Endothelial cell of hepatic sinusoid (primary cell): ENCODE results near the gene SPATA3.

ENCODE experiments used
- in situ Hi-C: cut with HindIII; loops from 2 replicates; pipeline ENCODE4 v1.10.0; 2017; ENCODE audit warnings: low sequenced_read_pairs

SPATA3 gene

GRCh38 chr2:230995821-230996220, at the start of gene SPATA3:
Gene SPATA3 (plus strand): TSS chr2:230996121. CDS start chr2:230996234, 113 bp downstream.
- in situ Hi-C loops, result no loop called here

GRCh38 chr2:230946429-230947234, 49.3 kb upstream of the SPATA3 start:
- in situ Hi-C loops, result no loop called here

DNA sequence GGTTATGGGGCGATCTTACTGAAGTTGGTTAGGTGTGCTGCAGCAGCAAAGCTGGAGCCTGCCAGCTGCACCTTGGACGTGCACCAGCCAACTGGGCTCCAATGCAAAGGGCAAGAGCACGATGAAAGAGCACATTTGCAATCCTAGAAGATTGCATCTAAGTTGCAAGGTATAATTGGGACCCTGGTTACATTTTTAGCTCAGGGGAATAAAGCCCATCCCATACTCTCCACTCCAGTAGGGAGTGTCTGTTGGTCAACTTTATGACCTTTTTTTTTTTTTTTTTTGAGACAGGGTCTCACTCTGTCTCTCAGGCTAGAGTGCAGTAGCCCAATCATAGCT, 48.7 kb upstream of the SPATA3 start:
- in situ Hi-C loops, result no loop called here

- in situ Hi-C loops, result no loop called here
These were observed 48.0 kb upstream of the SPATA3 start for GRCh38 chr2:230947908-230948365.

DNA sequence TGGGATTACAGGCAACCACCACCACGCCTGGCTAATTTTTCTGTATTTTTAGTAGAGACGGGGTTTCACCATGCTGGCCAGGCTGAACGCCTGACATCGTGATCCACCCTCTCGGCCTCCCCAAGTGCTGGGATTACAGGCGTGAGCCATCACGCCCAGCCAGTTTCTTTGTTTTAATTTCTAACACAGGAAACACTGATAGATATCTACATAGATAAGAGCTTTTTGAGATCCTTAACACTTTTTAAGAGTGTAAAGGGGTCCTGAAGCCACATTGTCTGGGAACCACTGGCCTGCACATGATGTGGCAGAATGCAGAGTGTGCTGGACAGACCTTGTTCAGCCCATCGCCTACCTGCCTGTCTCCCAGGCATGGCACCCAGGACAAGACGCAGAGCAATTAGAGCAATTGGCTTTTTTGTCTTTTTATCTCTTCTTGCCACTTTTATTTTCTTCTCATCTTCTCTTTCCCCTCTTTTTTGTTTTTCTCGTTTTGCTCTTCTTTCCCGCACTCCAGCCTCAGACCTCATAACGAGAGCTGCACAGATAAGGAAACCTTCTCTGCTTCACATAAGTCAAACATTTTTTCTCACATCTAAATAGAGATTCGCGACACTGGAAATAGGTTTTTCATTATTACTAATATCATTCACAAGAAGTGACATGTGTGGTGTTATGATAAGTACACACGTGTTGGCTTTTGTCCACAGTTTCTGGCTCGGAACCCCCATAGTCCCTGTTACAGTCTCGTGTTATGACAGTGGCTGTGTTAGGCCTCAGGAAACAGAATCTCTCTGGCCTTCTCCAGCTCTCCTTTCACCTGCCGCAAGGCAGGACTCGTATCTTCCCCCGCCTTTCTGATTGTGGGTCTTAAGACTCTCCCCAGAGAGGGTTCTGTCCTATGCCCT, 45.7 kb upstream of the SPATA3 start:
- in situ Hi-C loops, result loop anchor here (5.0 kb wide), 3 partner anchors 52 to 93 kb away; no protein-coding TSS in a partner anchor

GRCh38 chr2:230950874-230951339, 45.0 kb upstream of the SPATA3 start:
- in situ Hi-C loops, result loop anchor here (5.0 kb wide), 3 partner anchors 51 to 94 kb away; no protein-coding TSS in a partner anchor

GRCh38 chr2:230951396-230951795, 44.5 kb upstream of the SPATA3 start:
- in situ Hi-C loops, result loop anchor here (5.0 kb wide), 3 partner anchors 51 to 94 kb away; no protein-coding TSS in a partner anchor

GRCh38 chr2:230952226-230952956, 43.5 kb upstream of the SPATA3 start:
- in situ Hi-C loops, result loop anchor here (5.0 kb wide), 3 partner anchors 50 to 95 kb away; no protein-coding TSS in a partner anchor

GRCh38 chr2:230953845-230954244, 42.1 kb upstream of the SPATA3 start:
- in situ Hi-C loops, result loop anchor here (5.0 kb wide), 3 partner anchors 48 to 97 kb away; no protein-coding TSS in a partner anchor

DNA sequence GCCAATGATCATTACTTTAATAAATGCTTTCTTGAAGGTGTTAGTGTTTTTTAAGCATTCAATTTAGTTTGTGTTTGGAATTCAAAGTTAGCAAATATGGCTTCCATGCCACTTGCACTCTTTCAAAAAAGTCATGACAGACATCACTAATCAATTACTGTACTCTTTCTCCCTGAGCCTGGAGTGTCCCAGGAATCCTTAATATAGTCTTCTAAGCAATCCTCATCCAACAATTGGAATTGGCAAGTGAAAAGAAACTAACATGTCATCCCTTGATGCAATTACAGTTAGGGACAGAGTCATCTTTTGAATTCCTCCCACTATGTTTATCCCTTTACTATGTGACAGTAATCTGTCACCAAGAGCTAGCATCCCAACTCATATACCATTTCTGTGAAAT, 41.2 kb upstream of the SPATA3 start:
- in situ Hi-C loops, result loop anchor here (5.0 kb wide), 3 partner anchors 48 to 97 kb away; no protein-coding TSS in a partner anchor

DNA sequence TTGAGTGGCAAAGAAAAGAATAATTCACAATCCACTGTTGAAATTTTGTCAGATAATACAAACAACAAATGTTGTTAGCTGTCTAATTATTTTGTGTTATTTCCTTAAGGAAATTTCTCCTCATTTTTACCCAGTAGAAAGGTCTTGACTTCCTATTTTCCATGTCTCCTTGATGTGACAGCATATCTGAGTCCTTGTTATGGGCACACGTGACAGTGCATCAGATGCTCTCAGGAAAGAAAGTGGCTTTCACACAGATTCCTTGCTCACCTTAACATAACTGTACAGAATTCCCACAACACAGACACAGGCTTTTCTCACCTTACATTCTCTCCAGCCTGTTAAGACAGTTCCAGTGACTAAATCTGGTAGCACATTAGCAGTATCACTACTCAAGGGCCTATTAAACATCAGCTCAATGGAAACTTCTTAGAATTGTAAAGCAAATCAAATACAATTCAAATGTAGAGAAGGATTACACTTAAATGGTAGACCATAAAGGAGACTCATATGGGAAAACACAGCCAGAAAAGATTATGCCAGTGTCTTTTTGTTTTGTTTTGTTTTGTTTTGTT, 40.7 kb upstream of the SPATA3 start:
- in situ Hi-C loops, result no loop called here

DNA sequence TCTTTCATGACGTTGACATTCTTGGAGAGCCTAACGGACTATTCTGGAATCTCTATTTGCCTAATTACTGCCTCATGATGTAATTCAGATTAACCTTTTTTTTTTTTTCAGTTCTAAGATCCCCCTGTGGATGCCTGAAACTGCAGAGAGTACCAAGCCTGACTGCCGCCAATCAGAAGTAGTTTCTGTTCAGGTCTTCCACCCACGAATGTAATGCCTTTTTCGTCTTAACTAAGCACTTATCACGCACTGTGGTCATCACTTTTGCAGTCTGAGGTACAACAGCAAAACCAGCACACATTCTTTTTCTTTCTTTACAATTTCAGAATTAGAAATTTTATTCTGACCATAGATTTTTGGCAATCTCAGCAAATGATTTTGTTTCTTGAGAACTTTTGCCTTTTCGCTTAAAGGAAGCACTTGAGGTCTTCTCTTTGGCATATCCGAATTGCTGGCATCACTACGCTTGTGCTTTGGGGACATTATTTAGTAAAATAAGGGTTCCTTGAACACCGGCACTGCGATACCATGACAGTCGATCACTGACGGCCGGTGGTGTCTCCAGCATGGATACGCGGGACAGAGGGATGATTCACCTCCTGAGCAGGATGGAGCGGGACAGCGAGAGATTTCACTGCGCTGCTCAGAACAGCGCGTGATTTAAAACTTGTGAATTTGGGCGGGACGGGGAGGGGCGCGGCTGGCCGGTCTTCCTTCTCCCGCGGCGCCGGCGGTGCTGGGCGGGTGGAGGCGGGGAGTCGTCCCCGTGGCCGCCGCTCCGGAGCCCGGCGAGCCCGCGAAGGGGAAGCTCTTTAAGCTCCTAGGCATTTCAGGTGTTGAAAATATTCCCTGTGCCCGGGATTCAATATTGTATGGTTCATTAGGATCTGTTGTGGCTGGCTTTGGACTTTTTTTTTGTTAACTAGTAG, 38.8 kb upstream of the SPATA3 start:
- in situ Hi-C loops, result no loop called here

DNA sequence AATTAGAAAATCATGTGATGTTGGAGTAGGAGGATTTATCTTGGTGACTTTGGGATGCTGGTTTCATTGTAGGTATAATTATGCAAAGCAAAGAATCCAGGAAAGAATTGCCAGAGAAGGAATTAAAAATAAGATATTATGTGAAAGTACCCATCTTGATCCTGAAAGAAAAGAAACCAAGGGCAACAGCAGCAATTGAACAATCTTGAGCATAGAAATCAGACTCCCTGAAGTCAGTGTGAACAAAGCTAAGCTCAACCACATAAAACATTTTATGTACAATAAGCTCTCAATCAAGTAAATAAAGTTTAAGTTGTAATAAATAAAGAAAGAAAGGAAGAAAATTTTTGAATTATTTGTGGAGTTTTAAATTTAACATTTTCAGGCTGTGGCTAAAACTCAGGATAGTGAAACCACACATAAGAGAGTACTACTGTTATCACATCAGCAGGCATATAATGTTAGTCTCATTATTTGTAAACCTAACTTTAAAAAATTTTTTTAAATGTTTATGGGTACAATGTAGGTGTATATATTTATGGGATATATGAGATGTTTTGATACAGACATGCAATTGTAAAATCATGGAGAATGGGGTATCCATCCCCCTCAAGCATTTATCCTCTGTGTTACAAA, 38.0 kb upstream of the SPATA3 start:
- in situ Hi-C loops, result no loop called here

DNA sequence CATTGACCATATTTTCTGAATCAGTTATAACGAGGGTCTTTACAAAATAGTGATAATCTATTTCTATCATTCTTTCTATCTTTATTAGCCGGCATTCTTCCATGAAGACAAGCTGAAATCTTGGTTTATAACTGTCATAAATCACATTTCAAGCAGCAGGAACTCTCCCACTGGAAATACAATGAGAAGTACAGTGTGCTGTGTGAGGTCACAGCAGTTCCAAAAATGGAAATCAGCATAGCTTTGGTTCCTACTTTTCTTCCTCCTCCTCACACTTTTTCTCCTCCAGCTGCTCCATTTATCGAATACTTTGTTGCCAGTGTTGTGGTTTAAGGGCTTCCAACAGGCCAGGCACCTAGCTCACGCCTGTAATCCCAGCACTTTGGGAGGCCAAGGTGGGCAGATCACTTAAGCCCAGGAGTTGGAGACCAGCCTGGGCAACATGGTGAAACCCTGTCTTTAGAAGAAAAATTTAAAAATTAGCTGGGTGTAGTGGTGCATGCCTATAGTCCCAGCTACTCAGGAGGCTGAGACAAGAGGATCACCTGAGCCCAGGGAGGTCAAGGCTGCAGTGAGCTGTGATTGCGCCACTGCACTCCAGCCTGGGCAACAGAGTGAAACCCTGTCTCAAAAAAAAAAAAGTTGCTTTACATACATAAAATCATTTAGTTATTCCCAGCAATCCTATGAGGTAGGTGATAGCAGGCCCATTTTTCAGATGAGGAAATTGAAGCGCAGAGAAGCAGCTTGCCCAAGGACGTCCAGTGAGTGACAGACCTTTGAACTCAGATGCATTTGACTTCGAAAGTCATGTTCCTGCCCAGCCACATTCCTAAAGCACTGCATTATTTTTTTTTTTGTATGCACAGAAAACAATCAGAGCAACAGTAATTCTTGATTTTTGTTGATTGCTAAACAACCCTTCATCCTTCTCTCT, 36.8 kb upstream of the SPATA3 start:
- in situ Hi-C loops, result no loop called here

DNA sequence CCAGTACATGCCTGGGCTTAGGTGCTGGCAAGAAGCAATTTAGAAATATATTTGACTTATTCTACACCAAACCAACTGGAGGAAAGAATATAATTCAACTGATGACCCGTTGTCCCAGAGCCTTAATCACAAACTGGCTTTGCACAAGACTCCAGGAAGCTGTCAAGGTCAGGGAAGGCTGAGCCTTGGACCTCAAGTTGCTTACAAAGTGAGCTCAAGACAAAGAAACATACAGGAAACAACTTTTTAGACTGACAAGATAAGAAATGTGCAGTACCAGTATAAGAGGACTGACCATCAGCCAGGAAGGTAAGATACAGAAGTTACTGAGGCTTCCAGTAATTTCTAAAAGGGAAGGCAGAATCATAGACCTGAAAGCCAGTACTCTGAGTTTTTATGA, 35.9 kb upstream of the SPATA3 start:
- in situ Hi-C loops, result no loop called here

GRCh38 chr2:230961091-230961491, 34.8 kb upstream of the SPATA3 start:
- in situ Hi-C loops, result no loop called here

GRCh38 chr2:230964136-230964730, 31.7 kb upstream of the SPATA3 start:
- in situ Hi-C loops, result no loop called here
